ENCODE results near the gene GAS6. TPM values are rescaled to one million over a fixed set of nuclear protein-coding genes. Genes with fewer than 3 reads are reported as not detected.

Gene GAS6
- total and polyA plus RNA-seq, 12 donors = 7.1 to 109 (median 82.9) TPM

DNA sequence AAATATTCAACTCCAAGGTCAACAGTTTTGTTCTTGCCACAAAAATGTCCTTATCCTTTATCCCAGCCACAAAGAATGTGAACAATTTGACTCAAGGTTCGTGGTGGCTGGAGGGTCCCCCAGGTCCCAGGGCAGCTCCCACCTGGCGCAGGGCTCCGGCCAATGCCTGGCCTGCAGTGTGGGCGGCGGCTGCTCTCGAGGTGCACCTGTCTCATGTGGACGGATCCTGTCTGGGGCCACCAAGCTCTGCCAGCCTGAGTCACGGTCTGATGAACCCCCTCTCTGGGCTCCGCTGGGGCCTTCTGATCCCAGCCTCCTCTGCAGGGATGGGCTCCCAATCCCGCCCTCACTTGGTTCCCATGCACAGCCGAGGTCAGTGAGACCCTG lies 49.4 kb downstream of the GAS6 start:
- H3K27me3 ChIP-seq = no peaks in the 10 kb centered on the region
- H3K4me1 ChIP-seq (replicated peaks in 1 of 2) = no peaks in the 10 kb centered on the region
- TF ChIP-seq, protein P1, sequence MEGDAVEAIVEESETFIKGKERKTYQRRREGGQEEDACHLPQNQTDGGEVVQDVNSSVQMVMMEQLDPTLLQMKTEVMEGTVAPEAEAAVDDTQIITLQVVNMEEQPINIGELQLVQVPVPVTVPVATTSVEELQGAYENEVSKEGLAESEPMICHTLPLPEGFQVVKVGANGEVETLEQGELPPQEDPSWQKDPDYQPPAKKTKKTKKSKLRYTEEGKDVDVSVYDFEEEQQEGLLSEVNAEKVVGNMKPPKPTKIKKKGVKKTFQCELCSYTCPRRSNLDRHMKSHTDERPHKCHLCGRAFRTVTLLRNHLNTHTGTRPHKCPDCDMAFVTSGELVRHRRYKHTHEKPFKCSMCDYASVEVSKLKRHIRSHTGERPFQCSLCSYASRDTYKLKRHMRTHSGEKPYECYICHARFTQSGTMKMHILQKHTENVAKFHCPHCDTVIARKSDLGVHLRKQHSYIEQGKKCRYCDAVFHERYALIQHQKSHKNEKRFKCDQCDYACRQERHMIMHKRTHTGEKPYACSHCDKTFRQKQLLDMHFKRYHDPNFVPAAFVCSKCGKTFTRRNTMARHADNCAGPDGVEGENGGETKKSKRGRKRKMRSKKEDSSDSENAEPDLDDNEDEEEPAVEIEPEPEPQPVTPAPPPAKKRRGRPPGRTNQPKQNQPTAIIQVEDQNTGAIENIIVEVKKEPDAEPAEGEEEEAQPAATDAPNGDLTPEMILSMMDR (IDR thresholded peaks at IDR 0.05) = no peak
- H3K4me3 ChIP-seq = no peak overlapping the region
- intact Hi-C loops (cut with DNase I) = no loop called here
- no peaks in the 10 kb centered on the region for H3K36me3 ChIP-seq (replicated peaks in 1 of 2)
- no peaks in the 10 kb centered on the region for H3K9me3 ChIP-seq (replicated peaks in 1 of 3)
- 72 to 82% (median 74%) methylated on average over 4 to 11 of the region's 11 CpGs for WGBS, 4 donors
- DNase-seq = no peak
- peak overlapping the region in 1 of 5 donors; percentile 52 for H3K27ac ChIP-seq

DNA sequence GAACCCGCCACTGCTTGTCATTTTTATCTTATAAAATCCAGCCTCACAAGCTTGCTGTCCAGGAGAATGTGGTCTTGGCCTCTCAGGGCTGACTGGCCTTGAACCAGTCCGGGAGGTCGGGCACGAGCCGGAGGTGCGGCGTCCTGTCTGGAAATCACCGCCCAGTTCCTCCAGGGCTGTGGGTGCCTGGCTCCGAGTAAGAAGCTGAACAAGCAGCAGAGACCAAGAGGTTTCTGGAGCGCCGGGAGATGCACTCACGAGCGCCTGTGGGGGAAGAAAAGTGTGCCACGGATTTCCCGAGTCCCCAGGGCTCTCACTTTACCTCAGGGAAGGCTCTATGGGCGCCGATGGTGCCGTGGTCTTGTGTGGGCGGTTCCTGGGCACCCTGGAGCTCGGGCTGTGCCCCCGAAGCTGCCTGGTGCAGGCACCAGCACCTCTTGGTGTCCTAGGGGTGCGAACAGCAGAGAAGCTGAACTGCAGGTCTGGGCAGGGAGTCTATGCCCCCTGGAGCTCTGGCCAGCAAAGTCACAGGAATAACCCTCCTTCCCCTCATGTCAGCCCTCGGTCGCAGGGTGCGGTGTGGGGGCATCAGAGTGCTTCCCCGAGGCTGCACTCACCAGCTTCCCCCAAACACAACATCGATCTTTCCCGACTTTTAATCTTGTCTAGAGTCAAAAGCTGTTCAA lies 50.0 kb downstream of the GAS6 start:
- TF ChIP-seq, protein P1 (IDR thresholded peaks at IDR 0.05) = no peak
- TF ChIP-seq POLR2A (IDR thresholded peaks at IDR 0.05) = no peak
- no peaks in the 10 kb centered on the region for H3K27me3 ChIP-seq
- H3K27ac ChIP-seq = peak overlapping the region in 1 of 5 donors; percentile 52
- peak in 2 of 7 donors; percentile 48 to 67 for DNase-seq
- intact Hi-C loops (cut with DNase I) = no loop called here
- H3K9me3 ChIP-seq (replicated peaks in 1 of 3) = no peaks in the 10 kb centered on the region
- 55 to 71% (median 60%) methylated on average over 13 to 28 of the region's 28 CpGs for WGBS, 4 donors
- H3K36me3 ChIP-seq (replicated peaks in 1 of 2) = no peaks in the 10 kb centered on the region
- H3K4me1 ChIP-seq (replicated peaks in 1 of 2) = no peaks in the 10 kb centered on the region
- no peak overlapping the region for H3K4me3 ChIP-seq

DNA sequence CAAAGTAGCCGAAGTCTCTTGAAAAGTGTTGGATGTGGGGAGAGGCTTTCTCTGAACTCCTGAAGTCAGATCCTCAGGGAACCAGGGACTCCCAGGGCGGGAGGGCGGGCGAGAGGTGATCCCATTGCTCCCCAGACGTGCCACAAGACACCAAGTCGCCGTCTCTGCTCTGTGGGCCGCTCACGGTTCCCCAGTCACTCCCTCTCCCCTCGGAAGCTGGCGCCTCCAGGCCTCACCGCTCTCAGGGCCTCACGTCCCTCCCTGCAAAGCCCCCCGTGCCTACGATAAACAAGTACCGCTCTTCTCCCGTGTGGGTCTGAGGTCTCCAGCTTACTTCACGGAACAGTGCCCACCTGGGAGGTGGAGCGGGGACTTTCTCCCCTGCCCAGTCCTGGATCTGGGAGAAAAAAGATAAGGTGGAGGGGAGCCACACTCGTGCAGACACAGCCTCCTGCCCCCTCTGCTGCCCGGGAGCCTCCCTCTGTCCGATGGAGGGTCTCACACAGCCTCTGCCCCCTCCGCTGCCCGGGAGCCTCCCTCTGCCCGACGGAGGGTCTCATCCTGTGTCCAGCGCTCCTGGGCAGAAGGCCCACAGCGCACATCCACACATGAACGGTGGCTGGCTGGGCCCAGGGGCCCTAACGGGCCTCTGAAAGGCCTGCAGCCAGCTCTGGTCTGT lies 50.7 kb downstream of the GAS6 start:
- no peaks in the 10 kb centered on the region for H3K36me3 ChIP-seq (replicated peaks in 1 of 2)
- intact Hi-C loops (cut with DNase I) = no loop called here
- peak overlapping the region in 1 of 5 donors; percentile 22 for H3K27ac ChIP-seq
- H3K27me3 ChIP-seq = no peaks in the 10 kb centered on the region
- H3K4me3 ChIP-seq = no peak overlapping the region
- no peaks in the 10 kb centered on the region for H3K9me3 ChIP-seq (replicated peaks in 1 of 3)
- WGBS, 4 donors = 84 to 92% (median 86%) methylated on average over 23 to 30 of the region's 30 CpGs
- DNase-seq = no peak
- no peak for TF ChIP-seq POLR2A (IDR thresholded peaks at IDR 0.05)
- TF ChIP-seq, protein P1 (IDR thresholded peaks at IDR 0.05) = no peak
- no peaks in the 10 kb centered on the region for H3K4me1 ChIP-seq (replicated peaks in 1 of 2)

DNA sequence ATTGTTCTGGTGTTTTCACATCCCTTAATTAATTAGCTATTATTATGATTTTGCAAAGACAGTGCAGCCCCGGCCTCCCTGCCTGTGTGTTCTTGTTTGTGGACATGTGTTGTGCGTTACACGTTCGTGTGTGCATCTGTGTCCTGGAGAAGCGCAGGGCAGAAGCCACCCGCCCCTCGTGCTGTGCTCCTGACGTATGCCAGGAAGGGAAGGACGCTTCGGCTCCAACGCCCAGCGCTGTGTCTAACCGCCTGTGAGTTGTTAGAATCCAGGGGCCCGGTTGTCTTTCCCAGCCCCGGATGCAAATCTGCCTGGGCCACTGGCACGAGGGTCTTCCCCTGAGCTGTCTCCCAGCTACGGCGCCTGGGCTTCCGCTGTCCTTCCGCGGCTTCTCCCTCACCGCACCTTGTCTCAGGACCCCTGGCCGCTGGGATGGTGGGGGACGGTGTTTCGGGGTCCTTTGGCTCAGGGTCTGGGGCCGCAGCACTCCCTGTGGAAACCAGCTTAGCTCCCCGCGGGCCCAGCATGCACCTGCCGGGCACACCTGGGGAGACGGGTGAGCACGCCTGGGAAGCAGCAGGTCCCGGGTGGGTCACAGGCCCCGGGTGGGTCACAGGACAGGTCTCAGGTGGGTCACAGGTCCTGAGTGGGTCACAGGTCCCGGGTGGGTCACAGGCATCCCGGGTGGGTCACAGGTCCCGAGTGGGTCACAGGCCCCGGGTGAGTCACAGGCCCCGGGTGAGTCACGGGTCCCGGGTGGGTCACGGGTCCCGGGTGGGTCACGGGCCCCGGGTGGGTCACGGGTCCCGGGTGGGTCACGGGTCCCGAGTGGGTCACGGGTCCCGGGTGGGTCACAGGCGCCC lies 51.5 kb downstream of the GAS6 start:
- H3K9me3 ChIP-seq (replicated peaks in 1 of 3) = no peaks in the 10 kb centered on the region

More for the DNA sequence above, 51.5 kb downstream of the GAS6 start:
- no peak for DNase-seq
- no peaks in the 10 kb centered on the region for H3K27me3 ChIP-seq
- intact Hi-C loops (cut with DNase I) = no loop called here
- H3K27ac ChIP-seq = no peak overlapping the region
- 80 to 90% (median 83%) methylated on average over 24 to 51 of the region's 51 CpGs for WGBS, 4 donors
- TF ChIP-seq, protein P1 (IDR thresholded peaks at IDR 0.05) = no peak
- TF ChIP-seq POLR2A (IDR thresholded peaks at IDR 0.05) = no peak
- H3K4me3 ChIP-seq = no peak overlapping the region
- H3K4me1 ChIP-seq (replicated peaks in 1 of 2) = no peaks in the 10 kb centered on the region
- H3K36me3 ChIP-seq (replicated peaks in 1 of 2) = no peaks in the 10 kb centered on the region

Measured in adrenal gland (tissue), 12 donors.